ENCODE measurements around the gene SLC35D1.

The SLC35D1 gene

DNA sequence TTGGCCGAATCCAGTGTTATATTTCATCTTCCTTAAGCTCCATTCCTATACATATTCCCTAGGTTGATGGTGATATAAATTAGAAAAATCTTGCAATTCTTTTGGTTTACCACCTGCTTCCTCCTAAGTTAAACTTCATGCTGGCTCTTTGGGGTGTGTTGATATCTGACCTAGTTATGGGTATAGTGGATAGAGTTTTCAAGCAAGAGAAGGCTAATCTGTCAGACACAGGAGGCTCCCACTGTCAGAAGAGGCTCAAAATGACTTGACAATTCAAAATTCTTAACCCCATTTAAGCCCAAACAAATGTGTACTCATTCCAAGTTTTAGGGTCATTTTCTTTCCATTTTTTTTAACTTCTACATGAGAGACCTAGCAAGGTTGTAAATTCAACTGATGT is 8.5 kb upstream of the SLC35D1 start:
- no peak overlapping the region for H3K4me3 ChIP-seq (ENCODE audit: control insufficient read depth, low read depth, low read length)

DNA sequence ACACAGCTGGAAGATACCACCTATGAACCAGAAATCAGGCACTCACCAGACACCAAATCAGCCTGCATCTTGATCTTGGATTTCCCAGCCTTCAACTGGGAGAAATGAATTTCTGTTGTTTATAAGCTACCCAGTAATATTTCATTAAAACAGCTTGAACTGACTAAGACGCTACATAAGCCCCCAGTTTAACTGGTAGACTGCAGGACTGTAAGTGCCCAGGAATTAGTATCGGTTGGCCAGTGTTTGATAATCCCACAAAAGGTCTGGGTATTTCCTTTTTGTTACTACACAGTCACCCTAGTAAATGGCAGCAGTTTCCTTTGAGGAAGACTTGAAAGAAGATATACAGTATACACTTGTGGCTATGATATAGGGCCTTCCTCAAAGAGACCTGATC is 7.3 kb upstream of the SLC35D1 start:
- TF ChIP-seq, protein P1, sequence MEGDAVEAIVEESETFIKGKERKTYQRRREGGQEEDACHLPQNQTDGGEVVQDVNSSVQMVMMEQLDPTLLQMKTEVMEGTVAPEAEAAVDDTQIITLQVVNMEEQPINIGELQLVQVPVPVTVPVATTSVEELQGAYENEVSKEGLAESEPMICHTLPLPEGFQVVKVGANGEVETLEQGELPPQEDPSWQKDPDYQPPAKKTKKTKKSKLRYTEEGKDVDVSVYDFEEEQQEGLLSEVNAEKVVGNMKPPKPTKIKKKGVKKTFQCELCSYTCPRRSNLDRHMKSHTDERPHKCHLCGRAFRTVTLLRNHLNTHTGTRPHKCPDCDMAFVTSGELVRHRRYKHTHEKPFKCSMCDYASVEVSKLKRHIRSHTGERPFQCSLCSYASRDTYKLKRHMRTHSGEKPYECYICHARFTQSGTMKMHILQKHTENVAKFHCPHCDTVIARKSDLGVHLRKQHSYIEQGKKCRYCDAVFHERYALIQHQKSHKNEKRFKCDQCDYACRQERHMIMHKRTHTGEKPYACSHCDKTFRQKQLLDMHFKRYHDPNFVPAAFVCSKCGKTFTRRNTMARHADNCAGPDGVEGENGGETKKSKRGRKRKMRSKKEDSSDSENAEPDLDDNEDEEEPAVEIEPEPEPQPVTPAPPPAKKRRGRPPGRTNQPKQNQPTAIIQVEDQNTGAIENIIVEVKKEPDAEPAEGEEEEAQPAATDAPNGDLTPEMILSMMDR (IDR thresholded peaks at IDR 0.05; ENCODE audit: control insufficient read depth, insufficient read depth, low read depth, low read length, missing control alignments) = no peak
- DNase-seq (ENCODE audit: low read depth) = no peak

More for the DNA sequence above, 8.5 kb upstream of the SLC35D1 start:
- TF ChIP-seq, protein P1 (IDR thresholded peaks at IDR 0.05; ENCODE audit: control insufficient read depth, insufficient read depth, low read depth, low read length, missing control alignments) = no peak
- no peak for DNase-seq (ENCODE audit: low read depth)

DNA sequence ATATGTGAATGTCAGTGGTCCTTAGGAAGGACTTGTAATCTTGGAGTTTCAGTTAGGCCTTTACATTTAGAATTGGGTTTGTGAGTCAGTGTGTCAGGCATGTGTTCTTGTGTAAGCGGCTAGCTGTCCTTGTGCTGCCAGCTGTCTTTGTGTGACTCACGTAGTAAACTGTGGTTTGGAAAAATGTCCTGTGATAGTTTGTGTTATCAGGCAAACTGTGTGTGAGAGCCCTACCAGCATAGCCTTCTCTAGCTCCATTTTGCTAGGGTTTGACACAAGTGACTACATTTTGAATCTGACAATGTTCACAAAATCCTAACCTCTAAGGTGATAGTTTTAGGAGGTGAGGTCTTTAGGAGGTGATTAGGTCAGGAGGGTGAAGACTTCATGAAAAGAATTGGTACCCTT is 6.9 kb upstream of the SLC35D1 start:
- H3K4me3 ChIP-seq (ENCODE audit: control insufficient read depth, low read depth, low read length) = no peak overlapping the region
- TF ChIP-seq, protein P1 (IDR thresholded peaks at IDR 0.05; ENCODE audit: control insufficient read depth, insufficient read depth, low read depth, low read length, missing control alignments) = no peak
- DNase-seq (ENCODE audit: low read depth) = peak; percentile 94

More for the DNA sequence above, 7.3 kb upstream of the SLC35D1 start:
- H3K4me3 ChIP-seq (ENCODE audit: control insufficient read depth, low read depth, low read length) = no peak overlapping the region

DNA sequence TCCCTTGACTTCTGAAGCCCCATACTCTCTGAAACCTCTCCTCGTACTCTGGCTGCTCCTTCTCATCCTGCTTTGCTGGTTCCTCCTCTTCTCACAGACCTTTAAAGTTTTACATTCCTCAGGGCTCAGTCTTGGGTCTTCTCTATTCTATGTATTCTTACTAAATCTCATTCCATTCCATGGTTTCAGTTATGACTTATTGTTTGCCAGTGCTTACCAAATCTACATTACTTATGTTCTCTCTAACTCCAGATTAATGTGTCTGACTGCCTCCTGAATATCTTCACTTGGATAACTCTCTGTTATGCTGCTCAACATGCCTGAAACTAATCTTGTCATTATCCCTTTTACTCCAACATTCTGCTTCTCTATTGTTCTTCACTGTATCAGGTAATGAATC is 5.4 kb upstream of the SLC35D1 start:
- no peak for DNase-seq (ENCODE audit: low read depth)
- TF ChIP-seq, protein P1 (IDR thresholded peaks at IDR 0.05; ENCODE audit: control insufficient read depth, insufficient read depth, low read depth, low read length, missing control alignments) = no peak
- no peak overlapping the region for H3K4me3 ChIP-seq (ENCODE audit: control insufficient read depth, low read depth, low read length)

DNA sequence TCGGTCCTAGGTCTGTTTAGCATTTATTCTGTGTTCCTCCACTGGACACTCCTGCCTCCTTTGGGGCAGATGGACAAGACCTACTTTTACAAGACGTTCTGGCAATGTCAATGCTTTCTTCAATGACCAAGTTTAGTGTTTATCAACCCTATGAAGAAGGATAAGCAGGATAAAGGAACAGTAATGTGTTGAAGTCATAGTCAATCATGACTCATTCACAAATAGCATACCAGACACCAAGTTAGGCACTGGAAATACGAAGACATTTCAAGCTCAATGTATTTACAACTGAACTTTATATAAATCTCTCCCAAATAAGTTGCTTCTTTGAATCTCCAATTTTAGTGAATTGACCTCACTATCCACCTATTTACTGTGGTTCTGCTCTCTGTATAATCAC is 4.8 kb upstream of the SLC35D1 start:
- DNase-seq (ENCODE audit: low read depth) = no peak
- no peak overlapping the region for H3K4me3 ChIP-seq (ENCODE audit: control insufficient read depth, low read depth, low read length)
- TF ChIP-seq, protein P1 (IDR thresholded peaks at IDR 0.05; ENCODE audit: control insufficient read depth, insufficient read depth, low read depth, low read length, missing control alignments) = no peak

DNA sequence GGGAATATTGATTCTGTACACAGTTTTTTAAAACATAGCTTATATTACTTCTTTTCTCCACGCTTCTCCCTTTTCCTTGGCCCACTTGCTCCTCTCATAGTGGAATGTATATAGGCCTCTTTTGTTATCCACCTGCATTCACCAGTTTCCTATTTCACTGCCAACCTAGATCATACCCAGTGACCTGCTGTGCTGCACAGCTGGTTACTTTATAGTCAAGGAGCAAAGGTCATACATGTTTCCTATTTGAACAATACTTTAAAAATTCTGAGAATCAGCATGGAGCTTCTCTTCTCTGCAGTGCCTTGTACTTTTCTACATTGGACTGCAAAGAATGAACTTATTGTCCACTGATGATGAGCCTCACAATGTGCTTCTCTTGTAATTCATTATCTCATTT is 4.3 kb upstream of the SLC35D1 start:
- no peak overlapping the region for H3K4me3 ChIP-seq (ENCODE audit: control insufficient read depth, low read depth, low read length)
- TF ChIP-seq, protein P1 (IDR thresholded peaks at IDR 0.05; ENCODE audit: control insufficient read depth, insufficient read depth, low read depth, low read length, missing control alignments) = no peak
- no peak for DNase-seq (ENCODE audit: low read depth)

DNA sequence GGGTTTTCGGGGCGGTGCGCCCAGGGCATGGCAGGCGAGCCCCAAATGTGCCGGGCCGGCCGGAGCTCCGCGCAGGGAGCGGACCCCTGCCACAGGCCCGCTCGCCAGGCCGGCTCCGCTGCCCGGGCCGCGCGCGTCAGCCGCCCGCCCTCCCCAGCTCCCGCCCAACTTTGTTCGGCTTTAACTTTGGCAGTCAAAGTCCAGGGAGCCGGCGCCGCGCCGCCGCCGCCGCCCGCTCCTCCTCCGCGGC is 488 bp downstream of the SLC35D1 start:
- no peak for DNase-seq (ENCODE audit: low read depth)
- TF ChIP-seq, protein P1 (IDR thresholded peaks at IDR 0.05; ENCODE audit: control insufficient read depth, insufficient read depth, low read depth, low read length, missing control alignments) = no peak
- peak overlapping the region; percentile 80 for H3K4me3 ChIP-seq (ENCODE audit: control insufficient read depth, low read depth, low read length)

All from AG09309 (cell line).